NCI-H82 treated with DMSO at 0.1 percent for 48 hours (cell line): ENCODE measurements around the gene KAZALD1.

Experiments used
- DNase-seq: peaks from one replicate; lab custom pipeline; 2025; ENCODE audit not compliant: unreplicated experiment; lab: John Stamatoyannopoulos, UW

Gene KAZALD1

GRCh38 chr10:101047961-101048892 is 13.6 kb upstream of the KAZALD1 start:
- DNase-seq, result no peak

GRCh38 chr10:101050208-101051069 is 11.3 kb upstream of the KAZALD1 start:
- DNase-seq, result peak; percentile 42

GRCh38 chr10:101052285-101052684 is 9.5 kb upstream of the KAZALD1 start:
- DNase-seq, result no peak

- no peak for DNase-seq
These were observed 8.3 kb upstream of the KAZALD1 start for GRCh38 chr10:101053516-101053915.

GRCh38 chr10:101054351-101054750 is 7.4 kb upstream of the KAZALD1 start:
- no peak for DNase-seq

GRCh38 chr10:101054876-101055275 is 6.9 kb upstream of the KAZALD1 start:
- DNase-seq, result no peak

GRCh38 chr10:101055411-101055810 is 6.4 kb upstream of the KAZALD1 start:
- no peak for DNase-seq

GRCh38 chr10:101056365-101057151 is 5.2 kb upstream of the KAZALD1 start:
- DNase-seq, result no peak

GRCh38 chr10:101060036-101060950 is 1.5 kb upstream of the KAZALD1 start:
- peak; percentile 90 for DNase-seq

GRCh38 chr10:101060951-101061623 is 702 bp upstream of the KAZALD1 start:
- peak; percentile 86 for DNase-seq

- peak; percentile 16 for DNase-seq
These were observed 652 bp downstream of the KAZALD1 start for GRCh38 chr10:101062232-101063049.

- no peak for DNase-seq
These were observed 1.3 kb downstream of the KAZALD1 start for GRCh38 chr10:101063050-101063525.

GRCh38 chr10:101063548-101064414 is 2.0 kb downstream of the KAZALD1 start:
- DNase-seq, result no peak

- no peak for DNase-seq
These were observed 2.7 kb downstream of the KAZALD1 start for GRCh38 chr10:101064415-101065030.

- no peak for DNase-seq
These were observed 3.8 kb downstream of the KAZALD1 start for GRCh38 chr10:101065481-101066145.

- DNase-seq, result peak; percentile 62
These were observed 4.5 kb downstream of the KAZALD1 start for GRCh38 chr10:101066146-101066895.
